GM19467 (cell line): ENCODE measurements around the gene RESF1.

Experiments
- ATAC-seq: cut with Tn5 transposase; IDR thresholded peaks from one replicate; pipeline ENCODE4 v1.9.1; 2021; ENCODE audit warnings: mild to moderate bottlenecking, moderate library complexity; ENCODE audit not compliant: unreplicated experiment

RESF1 gene

GRCh38 chr12:31958569-31959160 lies 550 bp upstream of the RESF1 start:
- ATAC-seq: no peak

GRCh38 chr12:31959701-31960391 lies 631 bp downstream of the RESF1 start:
- ATAC-seq: peak; percentile 38

GRCh38 chr12:31961137-31961536 lies 1.9 kb downstream of the RESF1 start:
- ATAC-seq: no peak

- ATAC-seq: no peak
These were observed 2.9 kb downstream of the RESF1 start for GRCh38 chr12:31962076-31962475.

GRCh38 chr12:31964280-31964679 lies 5.1 kb downstream of the RESF1 start:
- ATAC-seq: no peak

- ATAC-seq: no peak
These were observed 5.9 kb downstream of the RESF1 start for GRCh38 chr12:31965090-31965489.

- no peak for ATAC-seq
These were observed 7.5 kb downstream of the RESF1 start for GRCh38 chr12:31966558-31967205.

GRCh38 chr12:31967539-31967938 lies 8.3 kb downstream of the RESF1 start:
- ATAC-seq: no peak

- ATAC-seq: no peak
These were observed 11.0 kb downstream of the RESF1 start for GRCh38 chr12:31970199-31970598.

- ATAC-seq: no peak
These were observed 14.6 kb downstream of the RESF1 start for GRCh38 chr12:31973818-31974217.

GRCh38 chr12:31974673-31975072 lies 15.5 kb downstream of the RESF1 start:
- no peak for ATAC-seq

- no peak for ATAC-seq
These were observed 25.8 kb downstream of the RESF1 start for GRCh38 chr12:31984806-31985591.

GRCh38 chr12:31985832-31986231 lies 26.6 kb downstream of the RESF1 start:
- ATAC-seq: no peak

GRCh38 chr12:31989571-31990362 lies 30.6 kb downstream of the RESF1 start:
- ATAC-seq: no peak

- ATAC-seq: no peak
These were observed 31.9 kb downstream of the RESF1 start for GRCh38 chr12:31991146-31991545.

- no peak for ATAC-seq
These were observed 32.6 kb downstream of the RESF1 start for GRCh38 chr12:31991815-31992214.

GRCh38 chr12:31999692-32000091 lies 40.5 kb downstream of the RESF1 start:
- no peak for ATAC-seq

GRCh38 chr12:32000373-32001005 lies 41.3 kb downstream of the RESF1 start:
- no peak for ATAC-seq

GRCh38 chr12:32002848-32003493 lies 43.8 kb downstream of the RESF1 start:
- no peak for ATAC-seq

- ATAC-seq: no peak
These were observed 44.4 kb downstream of the RESF1 start for GRCh38 chr12:32003654-32004053.
